Diencephalon (tissue), 1 donor: ENCODE measurements around the gene MTO1. TPM values are rescaled to one million over a fixed set of nuclear protein-coding genes. Genes with fewer than 3 reads are reported as not detected.

Source experiments
- small RNA-seq: library from RNA; depleted of rRNA; stranded (forward); fragments of <200 nt; gene quantifications from one replicate; pipeline ENCODE3, GENCODE V24; 2014
- total RNA-seq: library from RNA; depleted of rRNA; stranded (reverse); fragments of >200 nt; gene quantifications from one replicate; pipeline ENCODE4 v1.2.3, GENCODE V29; 2014

The MTO1 gene, protein sequence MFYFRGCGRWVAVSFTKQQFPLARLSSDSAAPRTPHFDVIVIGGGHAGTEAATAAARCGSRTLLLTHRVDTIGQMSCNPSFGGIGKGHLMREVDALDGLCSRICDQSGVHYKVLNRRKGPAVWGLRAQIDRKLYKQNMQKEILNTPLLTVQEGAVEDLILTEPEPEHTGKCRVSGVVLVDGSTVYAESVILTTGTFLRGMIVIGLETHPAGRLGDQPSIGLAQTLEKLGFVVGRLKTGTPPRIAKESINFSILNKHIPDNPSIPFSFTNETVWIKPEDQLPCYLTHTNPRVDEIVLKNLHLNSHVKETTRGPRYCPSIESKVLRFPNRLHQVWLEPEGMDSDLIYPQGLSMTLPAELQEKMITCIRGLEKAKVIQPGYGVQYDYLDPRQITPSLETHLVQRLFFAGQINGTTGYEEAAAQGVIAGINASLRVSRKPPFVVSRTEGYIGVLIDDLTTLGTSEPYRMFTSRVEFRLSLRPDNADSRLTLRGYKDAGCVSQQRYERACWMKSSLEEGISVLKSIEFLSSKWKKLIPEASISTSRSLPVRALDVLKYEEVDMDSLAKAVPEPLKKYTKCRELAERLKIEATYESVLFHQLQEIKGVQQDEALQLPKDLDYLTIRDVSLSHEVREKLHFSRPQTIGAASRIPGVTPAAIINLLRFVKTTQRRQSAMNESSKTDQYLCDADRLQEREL
- 26.8 TPM for total RNA-seq

GRCh38 chr6:73461537-73462350, at the start of gene MTO1:
TSS of gene MTO1 (plus strand) at chr6:73461737. CDS start at chr6:73461855, 118 bp downstream.

GRCh38 chr6:73452107-73452461, 9.5 kb upstream of the MTO1 start, which contains the start of gene CGAS:
TSS of gene CGAS (minus strand) at chr6:73452297. CDS start at chr6:73452181, 116 bp downstream.

GRCh38 chr6:73520688-73521350, 59.3 kb downstream of the MTO1 start, which contains the start of gene EEF1A1:
TSS of gene EEF1A1 (minus strand) at chr6:73521032. CDS start at chr6:73520026, 1,006 bp downstream.

Small RNAs within 50 kb of the gene (small RNA-seq; reads per million reads assigned to genes)
- gene AL603910.2 (not detected), gene RN7SL827P (not detected), gene RNU6-975P (not detected)

Other genes starting within 250 kb of the MTO1 start
- gene KHDC1L, start 236.2 kb upstream of the MTO1 start, total RNA-seq, result 0.69 TPM
- gene KHDC1, start 198.5 kb upstream of the MTO1 start, total RNA-seq, result 7.8 TPM
- not detected for gene DPPA5, start 107.5 kb upstream of the MTO1 start, total RNA-seq
- not detected for gene KHDC3L, start 99.1 kb upstream of the MTO1 start, total RNA-seq
- gene OOEP, start 91.8 kb upstream of the MTO1 start, total RNA-seq, result not detected
- 0.46 TPM for gene DDX43, start 66.9 kb upstream of the MTO1 start, total RNA-seq
- gene CGAS, start 9.4 kb upstream of the MTO1 start, total RNA-seq, result 1.6 TPM
- 13,490 TPM for gene EEF1A1, start 59.3 kb downstream of the MTO1 start, total RNA-seq
- gene SLC17A5, start 192.3 kb downstream of the MTO1 start, total RNA-seq, result 28.6 TPM
- gene CD109, start 234.5 kb downstream of the MTO1 start, total RNA-seq, result 2.3 TPM